ENCODE results near the gene RNGTT.

DNA sequence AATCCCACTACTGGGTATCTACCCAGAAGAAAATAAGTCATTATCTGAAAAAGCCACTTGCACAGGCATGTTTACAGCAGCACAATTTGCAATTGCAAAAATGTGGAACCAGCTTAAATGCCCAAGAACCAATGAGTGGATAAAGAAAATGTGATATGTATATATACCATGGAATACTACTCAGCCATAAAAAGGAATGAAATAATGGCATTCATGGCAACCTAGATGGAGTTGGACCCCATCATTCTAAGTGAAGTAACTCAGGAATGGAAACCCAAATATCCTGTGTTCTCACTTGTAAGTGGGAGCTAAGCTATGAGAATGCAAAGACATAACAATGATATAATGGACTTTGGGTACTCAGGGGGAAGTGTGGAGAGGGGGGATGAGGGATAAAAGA lies 4.6 kb downstream of the RNGTT start:
- TF ChIP-seq, protein P1, sequence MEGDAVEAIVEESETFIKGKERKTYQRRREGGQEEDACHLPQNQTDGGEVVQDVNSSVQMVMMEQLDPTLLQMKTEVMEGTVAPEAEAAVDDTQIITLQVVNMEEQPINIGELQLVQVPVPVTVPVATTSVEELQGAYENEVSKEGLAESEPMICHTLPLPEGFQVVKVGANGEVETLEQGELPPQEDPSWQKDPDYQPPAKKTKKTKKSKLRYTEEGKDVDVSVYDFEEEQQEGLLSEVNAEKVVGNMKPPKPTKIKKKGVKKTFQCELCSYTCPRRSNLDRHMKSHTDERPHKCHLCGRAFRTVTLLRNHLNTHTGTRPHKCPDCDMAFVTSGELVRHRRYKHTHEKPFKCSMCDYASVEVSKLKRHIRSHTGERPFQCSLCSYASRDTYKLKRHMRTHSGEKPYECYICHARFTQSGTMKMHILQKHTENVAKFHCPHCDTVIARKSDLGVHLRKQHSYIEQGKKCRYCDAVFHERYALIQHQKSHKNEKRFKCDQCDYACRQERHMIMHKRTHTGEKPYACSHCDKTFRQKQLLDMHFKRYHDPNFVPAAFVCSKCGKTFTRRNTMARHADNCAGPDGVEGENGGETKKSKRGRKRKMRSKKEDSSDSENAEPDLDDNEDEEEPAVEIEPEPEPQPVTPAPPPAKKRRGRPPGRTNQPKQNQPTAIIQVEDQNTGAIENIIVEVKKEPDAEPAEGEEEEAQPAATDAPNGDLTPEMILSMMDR (IDR thresholded peaks at IDR 0.05), result no peak
- TF ChIP-seq POLR2A (IDR thresholded peaks at IDR 0.05), result no peak
- TF ChIP-seq EP300 (IDR thresholded peaks at IDR 0.05), result no peak
- no peak for TF ChIP-seq POLR2AphosphoS5 (IDR thresholded peaks at IDR 0.05)

Data from upper lobe of left lung (tissue), 4 donors.